GM21723 (cell line): ENCODE data around the gene IL6ST.

ENCODE experiments used
- ATAC-seq: cut with Tn5 transposase; IDR thresholded peaks from one replicate; pipeline ENCODE4 v1.9.1; 2021; ENCODE audit warnings: mild to moderate bottlenecking, moderate library complexity; ENCODE audit not compliant: unreplicated experiment

IL6ST gene

DNA sequence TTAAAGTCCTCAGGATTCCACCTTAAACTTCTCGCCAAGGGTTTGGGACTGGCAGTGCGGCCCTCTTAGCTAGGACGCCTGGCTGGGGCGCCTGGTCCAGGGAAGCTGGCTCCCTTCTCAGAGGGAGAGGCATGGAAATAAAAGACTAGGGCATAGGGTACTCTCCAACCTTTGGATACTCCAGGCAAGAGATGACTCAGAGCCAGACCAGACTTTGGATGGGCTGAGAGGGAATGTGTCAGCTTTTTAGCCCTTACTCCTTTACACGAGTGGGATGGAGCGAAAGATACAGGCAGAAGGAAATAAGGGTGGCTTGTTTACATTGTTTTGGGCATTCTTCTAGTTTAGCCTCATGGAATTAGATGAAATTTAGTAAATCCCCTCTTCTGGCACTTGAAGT, 95.4 kb downstream of the IL6ST start:
- no peak for ATAC-seq

DNA sequence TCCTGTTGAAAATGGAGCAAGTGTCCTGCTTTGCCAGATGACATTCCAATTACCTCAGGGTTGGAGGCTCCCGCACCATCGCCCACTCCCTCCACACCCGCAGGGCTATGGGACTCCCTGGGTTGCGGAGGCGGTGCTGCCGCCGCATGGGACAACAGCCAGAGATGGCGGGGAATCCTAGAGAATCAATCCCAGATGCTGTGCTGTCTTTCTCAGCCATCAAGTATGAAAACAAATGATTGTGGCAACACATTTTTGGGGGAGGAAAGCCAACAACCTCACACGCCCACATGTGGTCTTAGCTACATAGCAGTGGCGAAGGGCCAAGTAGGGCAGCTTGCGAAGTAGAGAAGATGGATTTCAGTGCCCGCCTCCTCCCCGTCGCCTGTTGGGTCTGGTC, 96.9 kb downstream of the IL6ST start:
- no peak for ATAC-seq

- no peak for ATAC-seq
These were observed 97.4 kb downstream of the IL6ST start for GRCh38 chr5:55897206-55897894.

GRCh38 chr5:55896663-55897062, 98.1 kb downstream of the IL6ST start:
- no peak for ATAC-seq

DNA sequence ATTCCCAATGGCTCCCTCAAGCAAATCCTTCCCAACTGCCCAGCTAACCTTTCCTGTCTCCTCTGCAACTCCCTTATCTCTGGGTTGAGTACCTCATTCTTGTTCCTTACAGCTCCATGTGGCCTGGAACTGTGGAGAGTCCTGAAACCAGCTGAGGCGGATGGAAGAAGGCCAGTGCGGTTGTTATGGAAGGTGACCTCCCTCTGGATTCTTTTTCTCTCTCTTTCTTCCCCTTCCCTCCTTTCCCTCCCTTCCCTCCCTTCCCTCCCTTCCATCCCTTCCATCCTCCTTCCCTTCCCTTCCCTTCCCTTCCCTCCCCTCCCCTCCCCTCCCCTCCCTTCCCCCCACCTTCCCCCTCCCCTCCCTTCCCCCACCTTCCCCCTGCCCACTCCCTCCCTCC, 98.5 kb downstream of the IL6ST start:
- no peak for ATAC-seq

DNA sequence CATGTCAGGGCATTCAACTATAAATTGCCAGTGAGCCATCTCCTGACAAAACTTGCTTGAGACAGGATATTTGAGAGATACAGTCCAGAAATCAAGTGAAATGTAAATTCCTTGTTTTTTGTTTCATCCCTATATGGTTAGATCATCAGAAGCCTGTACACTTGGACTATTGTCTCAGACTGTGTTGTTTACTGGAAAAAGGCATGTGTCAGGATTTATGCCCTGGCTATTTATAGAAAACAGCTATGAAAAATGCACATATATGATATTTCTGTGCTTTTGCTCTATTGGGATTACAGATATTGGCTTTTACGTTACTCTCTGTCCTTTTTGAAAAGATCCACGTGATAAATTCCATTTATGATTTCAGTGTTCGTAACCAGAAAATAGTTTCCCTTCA, 99.4 kb downstream of the IL6ST start:
- ATAC-seq: no peak

- no peak for ATAC-seq
These were observed 100.6 kb downstream of the IL6ST start for GRCh38 chr5:55894135-55894534.

DNA sequence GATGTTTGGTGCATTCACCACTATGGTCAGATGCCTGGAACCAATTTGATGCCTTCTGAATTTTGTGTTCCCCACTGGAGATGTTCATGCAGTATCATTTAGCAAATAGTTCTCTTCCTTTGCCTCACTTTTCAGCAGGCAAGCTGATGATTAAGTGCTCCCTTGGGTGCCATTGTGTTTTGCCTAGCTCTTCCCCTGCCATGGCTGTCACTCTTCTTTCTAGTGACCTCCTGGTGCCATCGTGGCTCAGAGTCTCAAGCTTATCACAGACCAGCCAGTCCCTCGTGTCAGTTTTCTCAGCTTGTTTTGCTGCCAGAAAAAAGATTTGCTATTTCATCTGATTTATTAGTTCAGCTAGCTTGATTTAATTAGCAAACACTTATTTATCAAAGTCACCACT, 102.3 kb downstream of the IL6ST start:
- ATAC-seq: no peak

- no peak for ATAC-seq
These were observed 106.6 kb downstream of the IL6ST start for GRCh38 chr5:55888205-55888604.

GRCh38 chr5:55885359-55885758, 109.4 kb downstream of the IL6ST start:
- ATAC-seq: no peak
